ENCODE results near the gene SELENOM.

The SELENOM gene

GRCh38 chr22:31091106-31091975 is 16.0 kb downstream of the SELENOM start:
- DNase-seq (ENCODE audit: low read depth in 2 of 2): no peak

GRCh38 chr22:31090217-31091085 is 16.9 kb downstream of the SELENOM start:
- DNase-seq (ENCODE audit: low read depth in 2 of 2): no peak

- DNase-seq (ENCODE audit: low read depth in 2 of 2): no peak
These were observed 17.9 kb downstream of the SELENOM start for GRCh38 chr22:31089160-31090100.

- DNase-seq (ENCODE audit: low read depth in 2 of 2): no peak
These were observed 19.0 kb downstream of the SELENOM start for GRCh38 chr22:31088233-31088986.

- DNase-seq (ENCODE audit: low read depth in 2 of 2): no peak
These were observed 19.6 kb downstream of the SELENOM start for GRCh38 chr22:31087744-31088215.

- no peak for DNase-seq (ENCODE audit: low read depth in 2 of 2)
These were observed 20.6 kb downstream of the SELENOM start for GRCh38 chr22:31086703-31087330.

- DNase-seq (ENCODE audit: low read depth in 2 of 2): no peak
These were observed 21.4 kb downstream of the SELENOM start for GRCh38 chr22:31085928-31086327.

GRCh38 chr22:31085493-31085824 is 21.9 kb downstream of the SELENOM start:
- no peak for DNase-seq (ENCODE audit: low read depth in 2 of 2)

- peak; percentile 69 to 80 for DNase-seq (ENCODE audit: low read depth in 2 of 2)
These were observed 22.4 kb downstream of the SELENOM start for GRCh38 chr22:31084811-31085492.

GRCh38 chr22:31083923-31084810 is 23.2 kb downstream of the SELENOM start:
- no peak for DNase-seq (ENCODE audit: low read depth in 2 of 2)

GRCh38 chr22:31083377-31083768 is 24.0 kb downstream of the SELENOM start:
- no peak for DNase-seq (ENCODE audit: low read depth in 2 of 2)

- DNase-seq (ENCODE audit: low read depth in 2 of 2): peak in 1 of 2 donors; percentile 48
These were observed 24.6 kb downstream of the SELENOM start for GRCh38 chr22:31082606-31083376.

GRCh38 chr22:31081963-31082605 is 25.3 kb downstream of the SELENOM start:
- no peak for DNase-seq (ENCODE audit: low read depth in 2 of 2)

GRCh38 chr22:31080848-31081649 is 26.3 kb downstream of the SELENOM start, which contains the start of gene SMTN:
Gene SMTN (plus strand): TSS chr22:31081318. CDS start chr22:31083259, 1,941 bp downstream.
- DNase-seq (ENCODE audit: low read depth in 2 of 2): peak; percentile 62 to 85

- no peak for DNase-seq (ENCODE audit: low read depth in 2 of 2)
These were observed 27.1 kb downstream of the SELENOM start for GRCh38 chr22:31080164-31080847.

All from stimulated activated CD4-positive, alpha-beta T cell treated with anti-CD3 and anti-CD28 coated beads, Interleukin-1b, Interleukin-23, amount 100 ng/mL, for 1 hour (primary cell).